ENCODE measurements around the gene SPECC1. TPM values are rescaled to one million over a fixed set of nuclear protein-coding genes. Genes with fewer than 3 reads are reported as not detected.

SPECC1 gene
- total and polyA plus RNA-seq, 2 of the 13 experiments (the other 11 are each of a cell fraction or from before 2014, with no cell fraction given) = 2.3 to 6.9 TPM

DNA sequence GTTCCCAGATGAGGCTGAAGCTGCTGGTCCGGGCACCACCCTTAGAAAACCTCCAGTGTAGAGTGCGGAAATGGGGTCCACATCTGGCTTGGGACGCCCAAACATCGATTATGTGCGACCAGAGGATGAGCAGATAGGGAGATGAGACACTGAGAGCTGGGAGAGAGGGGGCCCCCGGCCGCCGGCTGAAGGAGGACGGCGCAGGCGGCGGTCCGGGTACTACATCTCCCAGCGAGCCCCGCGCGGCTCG, 182 bp upstream of the SPECC1 start (continued):
- TF ChIP-seq, protein P1, sequence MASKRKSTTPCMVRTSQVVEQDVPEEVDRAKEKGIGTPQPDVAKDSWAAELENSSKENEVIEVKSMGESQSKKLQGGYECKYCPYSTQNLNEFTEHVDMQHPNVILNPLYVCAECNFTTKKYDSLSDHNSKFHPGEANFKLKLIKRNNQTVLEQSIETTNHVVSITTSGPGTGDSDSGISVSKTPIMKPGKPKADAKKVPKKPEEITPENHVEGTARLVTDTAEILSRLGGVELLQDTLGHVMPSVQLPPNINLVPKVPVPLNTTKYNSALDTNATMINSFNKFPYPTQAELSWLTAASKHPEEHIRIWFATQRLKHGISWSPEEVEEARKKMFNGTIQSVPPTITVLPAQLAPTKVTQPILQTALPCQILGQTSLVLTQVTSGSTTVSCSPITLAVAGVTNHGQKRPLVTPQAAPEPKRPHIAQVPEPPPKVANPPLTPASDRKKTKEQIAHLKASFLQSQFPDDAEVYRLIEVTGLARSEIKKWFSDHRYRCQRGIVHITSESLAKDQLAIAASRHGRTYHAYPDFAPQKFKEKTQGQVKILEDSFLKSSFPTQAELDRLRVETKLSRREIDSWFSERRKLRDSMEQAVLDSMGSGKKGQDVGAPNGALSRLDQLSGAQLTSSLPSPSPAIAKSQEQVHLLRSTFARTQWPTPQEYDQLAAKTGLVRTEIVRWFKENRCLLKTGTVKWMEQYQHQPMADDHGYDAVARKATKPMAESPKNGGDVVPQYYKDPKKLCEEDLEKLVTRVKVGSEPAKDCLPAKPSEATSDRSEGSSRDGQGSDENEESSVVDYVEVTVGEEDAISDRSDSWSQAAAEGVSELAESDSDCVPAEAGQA (IDR thresholded peaks at IDR 0.05; ENCODE audit: low read depth) = peak; percentile 40; the same call in 1 of the 2 replicates
- TF ChIP-seq, protein P1 (CRISPR knock-in tag; IDR thresholded peaks at IDR 0.05; ENCODE audit: borderline replicate concordance) = 0 out of 2 replicates have a peak, but pooled peaks have one; percentile 38
- TF ChIP-seq, protein P2, sequence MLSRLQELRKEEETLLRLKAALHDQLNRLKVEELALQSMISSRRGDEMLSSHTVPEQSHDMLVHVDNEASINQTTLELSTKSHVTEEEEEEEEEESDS (CRISPR knock-in tag; IDR thresholded peaks at IDR 0.05; ENCODE audit: borderline replicate concordance) = no peak
- TF ChIP-seq ZNF12 (CRISPR knock-in tag; IDR thresholded peaks at IDR 0.05) = no peak
- peak; percentile 98 for TF ChIP-seq THAP11 (CRISPR knock-in tag; IDR thresholded peaks at IDR 0.05)
- TF ChIP-seq ZNF572 (CRISPR knock-in tag; IDR thresholded peaks at IDR 0.05) = no peak
- TF ChIP-seq ZNF501 (CRISPR knock-in tag; IDR thresholded peaks at IDR 0.05) = peak; percentile 69
- TF ChIP-seq ZNF333 (CRISPR knock-in tag; IDR thresholded peaks at IDR 0.05; ENCODE audit: borderline replicate concordance) = no peak
- TF ChIP-seq FOSL2 (CRISPR knock-in tag; IDR thresholded peaks at IDR 0.05) = no peak
- TF ChIP-seq MAZ (IDR thresholded peaks at IDR 0.05; ENCODE audit: borderline replicate concordance, low read depth, low read length) = 0 out of 2 replicates have a peak, but pooled peaks have one; percentile 48
- no peak for TF ChIP-seq MAZ (CRISPR knock-in tag; IDR thresholded peaks at IDR 0.05; ENCODE audit: low read depth)
- TF ChIP-seq ZNF546 (CRISPR knock-in tag; conservative IDR thresholded peaks at IDR 0.05) = no peak
- TF ChIP-seq POLR2AphosphoS5 (IDR thresholded peaks at IDR 0.05; ENCODE audit: low read depth, low read length) = no peak
- TF ChIP-seq NFE2L2 (IDR thresholded peaks at IDR 0.05; ENCODE audit: low read length) = no peak
- no peak for TF ChIP-seq ATF7-NPFF (CRISPR knock-in tag; IDR thresholded peaks at IDR 0.05; ENCODE audit: low read depth)
- no peak for TF ChIP-seq ZNF207 (IDR thresholded peaks at IDR 0.05; ENCODE audit: borderline replicate concordance)
- TF ChIP-seq SP140L (CRISPR knock-in tag; IDR thresholded peaks at IDR 0.05; ENCODE audit: borderline replicate concordance) = no peak
- peak; percentile 85; the same call in 1 of the 2 replicates for TF ChIP-seq GABPB1 (CRISPR knock-in tag; IDR thresholded peaks at IDR 0.05)
- TF ChIP-seq, protein P3, sequence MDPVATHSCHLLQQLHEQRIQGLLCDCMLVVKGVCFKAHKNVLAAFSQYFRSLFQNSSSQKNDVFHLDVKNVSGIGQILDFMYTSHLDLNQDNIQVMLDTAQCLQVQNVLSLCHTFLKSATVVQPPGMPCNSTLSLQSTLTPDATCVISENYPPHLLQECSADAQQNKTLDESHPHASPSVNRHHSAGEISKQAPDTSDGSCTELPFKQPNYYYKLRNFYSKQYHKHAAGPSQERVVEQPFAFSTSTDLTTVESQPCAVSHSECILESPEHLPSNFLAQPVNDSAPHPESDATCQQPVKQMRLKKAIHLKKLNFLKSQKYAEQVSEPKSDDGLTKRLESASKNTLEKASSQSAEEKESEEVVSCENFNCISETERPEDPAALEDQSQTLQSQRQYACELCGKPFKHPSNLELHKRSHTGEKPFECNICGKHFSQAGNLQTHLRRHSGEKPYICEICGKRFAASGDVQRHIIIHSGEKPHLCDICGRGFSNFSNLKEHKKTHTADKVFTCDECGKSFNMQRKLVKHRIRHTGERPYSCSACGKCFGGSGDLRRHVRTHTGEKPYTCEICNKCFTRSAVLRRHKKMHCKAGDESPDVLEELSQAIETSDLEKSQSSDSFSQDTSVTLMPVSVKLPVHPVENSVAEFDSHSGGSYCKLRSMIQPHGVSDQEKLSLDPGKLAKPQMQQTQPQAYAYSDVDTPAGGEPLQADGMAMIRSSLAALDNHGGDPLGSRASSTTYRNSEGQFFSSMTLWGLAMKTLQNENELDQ (CRISPR knock-in tag; IDR thresholded peaks at IDR 0.05; ENCODE audit: borderline replicate concordance) = no peak
- no peak for TF ChIP-seq ZFP82 (CRISPR knock-in tag; IDR thresholded peaks at IDR 0.05; ENCODE audit: borderline replicate concordance)
- peak; percentile 92; the same call in 1 of the 2 replicates for TF ChIP-seq ZNF143 (CRISPR knock-in tag; IDR thresholded peaks at IDR 0.05)
- TF ChIP-seq ZNF317 (CRISPR knock-in tag; IDR thresholded peaks at IDR 0.05) = no peak
- TF ChIP-seq, protein P4, sequence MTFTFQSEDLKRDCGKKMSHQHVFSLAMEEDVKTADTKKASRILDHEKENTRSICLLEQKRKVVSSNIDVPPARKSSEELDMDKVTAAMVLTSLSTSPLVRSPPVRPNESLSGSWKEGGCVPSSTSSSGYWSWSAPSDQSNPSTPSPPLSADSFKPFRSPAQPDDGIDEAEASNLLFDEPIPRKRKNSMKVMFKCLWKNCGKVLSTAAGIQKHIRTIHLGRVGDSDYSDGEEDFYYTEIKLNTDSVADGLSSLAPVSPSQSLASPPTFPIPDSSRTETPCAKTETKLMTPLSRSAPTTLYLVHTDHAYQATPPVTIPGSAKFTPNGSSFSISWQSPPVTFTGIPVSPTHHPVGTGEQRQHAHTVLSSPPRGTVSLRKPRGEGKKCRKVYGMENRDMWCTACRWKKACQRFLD (CRISPR knock-in tag; IDR thresholded peaks at IDR 0.05; ENCODE audit: borderline replicate concordance) = no peak
- no peak for TF ChIP-seq ZBTB7A (CRISPR knock-in tag; IDR thresholded peaks at IDR 0.05)
